Cardiac fibroblast (primary cell): Measurements from ENCODE around the gene SEPSECS.
"Not testable (repeated sequence)": the region's sequence is repeated elsewhere in the genome, so short reads cannot be mapped to it uniquely, and the experiment has no call there.

Experiments used
- DNase-seq, 2 donors: peaks; one replicate each; pipeline versions ENCODE4 v3.0.0 to v3.0.0-alpha.2; 2010; ENCODE audit warnings: low read depth in 2 of 2
- H3K4me3 ChIP-seq, 2 donors: replicated peaks in 1 of 2; 1 replicate in 1 of 2; 2 replicates in 1 of 2; pipeline ENCODE4 v1.5.1; 2011; ENCODE audit warnings: low read depth in 2 of 2, low read length in 2 of 2, mild to moderate bottlenecking in 2 of 2, moderate library complexity in 1 of 2
- CTCF ChIP-seq: IDR thresholded peaks from one replicate; pipeline ENCODE4 v1.5.1; 2011; ENCODE audit warnings: low read depth, mild to moderate bottlenecking, low read length, inconsistent platforms

Gene SEPSECS

GRCh38 chr4:25090516-25090915, 69.7 kb downstream of the SEPSECS start:
- peak in 1 of 2 donors; percentile 49 for DNase-seq
- H3K4me3 ChIP-seq, result no peak overlapping the region
- no peak for TF ChIP-seq CTCF

GRCh38 chr4:25089051-25089763, 71.0 kb downstream of the SEPSECS start:
- H3K4me3 ChIP-seq, result no peak overlapping the region
- no peak for TF ChIP-seq CTCF
- peak in 1 of 2 donors; percentile 27 for DNase-seq

- no peak for TF ChIP-seq CTCF
- DNase-seq, result peak in 1 of 2 donors; percentile 25
- H3K4me3 ChIP-seq, result peak overlapping the region; percentile 24 to 29
These were observed 71.9 kb downstream of the SEPSECS start for GRCh38 chr4:25088093-25088952.

GRCh38 chr4:25085671-25086070, 74.6 kb downstream of the SEPSECS start:
- no peak for TF ChIP-seq CTCF
- H3K4me3 ChIP-seq, result no peak overlapping the region
- no peak for DNase-seq

GRCh38 chr4:25083441-25083840, 76.8 kb downstream of the SEPSECS start:
- not testable (repeated sequence) for DNase-seq

DNA sequence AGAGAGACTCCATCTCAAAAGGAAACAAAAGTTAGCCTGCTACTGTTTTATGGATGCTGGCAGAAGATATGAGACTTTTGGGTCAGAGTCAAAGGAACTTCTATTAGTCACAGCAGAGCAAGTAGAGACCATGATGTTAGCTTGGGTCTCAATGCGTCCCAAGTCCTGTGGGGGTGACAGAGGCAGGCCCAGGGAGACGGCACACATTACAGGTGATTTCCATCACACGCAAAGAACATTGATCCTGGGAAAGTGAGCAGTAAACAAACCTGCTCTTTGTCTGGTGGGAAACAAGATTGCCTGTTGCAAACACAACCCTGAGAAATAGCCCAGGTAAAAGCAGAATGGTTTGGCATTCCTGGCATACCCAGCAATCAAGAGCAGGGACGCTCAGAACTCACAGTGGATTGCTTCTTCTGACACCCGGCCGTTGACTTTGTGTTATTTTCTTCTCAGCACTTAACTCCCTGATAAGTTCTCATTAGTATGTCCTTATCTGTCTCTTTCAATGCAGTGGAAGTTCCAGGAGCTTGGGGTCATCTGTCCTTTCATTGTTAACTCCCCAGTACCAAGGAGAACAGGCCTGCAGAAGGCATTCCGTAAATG, 78.3 kb downstream of the SEPSECS start:
- no peak for TF ChIP-seq CTCF
- DNase-seq, result no peak
- no peak overlapping the region for H3K4me3 ChIP-seq

More at GRCh38 chr4:25083441-25083840, 76.8 kb downstream of the SEPSECS start:
- H3K4me3 ChIP-seq, result not testable (repeated sequence)

- H3K4me3 ChIP-seq, result no peak overlapping the region
- TF ChIP-seq CTCF, result no peak
- DNase-seq, result no peak
These were observed 79.7 kb downstream of the SEPSECS start for GRCh38 chr4:25080571-25080970.
